ENCODE data around the gene ORC3.

- TF ChIP-seq CTCF (optimal IDR thresholded peaks at IDR 0.05 in 1 of 3, IDR thresholded peaks at IDR 0.05 in 1 of 3, conservative IDR thresholded peaks at IDR 0.05 in 1 of 3; ENCODE audit: extremely low read depth in 1 of 3, insufficient read depth in 2 of 3, low read length in 3 of 3) (no peak), EZH2 (IDR thresholded peaks at IDR 0.05; ENCODE audit: low read length) (no peak)
These were observed 84.4 kb downstream of the ORC3 start for GRCh38 chr6:87674290-87674689.

Measured in keratinocyte (primary cell).